Left forelimb (tissue), 1 donor: ENCODE measurements around the gene OCA2.
"Not testable (repeated sequence)": the region's sequence is repeated elsewhere in the genome, so short reads cannot be mapped to it uniquely, and the experiment has no call there.

Experiments used
- DNase-seq: peaks from one replicate; pipeline ENCODE4 v3.0.0-alpha.2; 2018; ENCODE audit warnings: low spot score

Gene OCA2

GRCh38 chr15:27723821-27724220 lies 375.3 kb downstream of the OCA2 start:
- no peak for DNase-seq

- DNase-seq: no peak
These were observed 377.0 kb downstream of the OCA2 start for GRCh38 chr15:27722102-27722501.

GRCh38 chr15:27714675-27715074 lies 384.4 kb downstream of the OCA2 start:
- DNase-seq: no peak

GRCh38 chr15:27713850-27714249 lies 385.3 kb downstream of the OCA2 start:
- DNase-seq: not testable (repeated sequence)

GRCh38 chr15:27707257-27707656 lies 391.9 kb downstream of the OCA2 start:
- no peak for DNase-seq

- no peak for DNase-seq
These were observed 392.8 kb downstream of the OCA2 start for GRCh38 chr15:27706300-27706699.

- no peak for DNase-seq
These were observed 394.1 kb downstream of the OCA2 start for GRCh38 chr15:27705056-27705455.
